Measurements from ENCODE around the gene CRADD.

DNA sequence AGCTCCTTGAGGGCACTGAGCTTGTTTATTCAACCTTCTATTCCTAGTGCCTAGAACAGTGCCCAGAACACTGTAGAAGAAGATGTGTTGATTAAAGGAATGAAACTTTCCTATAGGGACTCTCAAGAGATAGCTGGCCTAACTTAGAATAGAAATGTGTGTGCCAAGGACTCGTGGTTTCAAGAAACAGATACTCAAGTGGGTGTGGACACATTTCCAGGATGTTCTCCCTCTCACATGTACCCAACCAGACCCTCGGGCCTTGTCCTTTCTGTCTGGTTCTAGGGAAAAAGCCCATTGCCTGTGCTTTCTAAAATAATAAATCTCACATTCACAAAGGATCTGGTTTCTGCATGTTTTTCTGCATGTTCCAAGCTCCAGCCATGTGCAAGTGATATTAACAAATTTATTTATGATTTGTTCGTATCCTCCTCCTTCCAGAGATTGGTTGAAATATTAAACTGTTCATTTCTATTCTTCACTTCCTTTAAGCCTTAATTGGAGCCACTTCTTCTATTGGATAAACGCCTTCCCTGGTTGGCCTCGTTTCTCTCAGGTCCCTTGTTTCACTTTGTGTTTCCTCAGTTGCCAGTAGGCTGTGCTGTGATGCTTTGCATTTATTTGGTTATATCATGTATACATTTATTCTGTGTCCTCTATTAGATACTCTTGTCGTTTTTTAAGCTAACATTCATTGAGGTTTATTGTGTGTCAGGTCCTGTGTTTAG, 89.8 kb downstream of the CRADD start:
- TF ChIP-seq, protein P1, sequence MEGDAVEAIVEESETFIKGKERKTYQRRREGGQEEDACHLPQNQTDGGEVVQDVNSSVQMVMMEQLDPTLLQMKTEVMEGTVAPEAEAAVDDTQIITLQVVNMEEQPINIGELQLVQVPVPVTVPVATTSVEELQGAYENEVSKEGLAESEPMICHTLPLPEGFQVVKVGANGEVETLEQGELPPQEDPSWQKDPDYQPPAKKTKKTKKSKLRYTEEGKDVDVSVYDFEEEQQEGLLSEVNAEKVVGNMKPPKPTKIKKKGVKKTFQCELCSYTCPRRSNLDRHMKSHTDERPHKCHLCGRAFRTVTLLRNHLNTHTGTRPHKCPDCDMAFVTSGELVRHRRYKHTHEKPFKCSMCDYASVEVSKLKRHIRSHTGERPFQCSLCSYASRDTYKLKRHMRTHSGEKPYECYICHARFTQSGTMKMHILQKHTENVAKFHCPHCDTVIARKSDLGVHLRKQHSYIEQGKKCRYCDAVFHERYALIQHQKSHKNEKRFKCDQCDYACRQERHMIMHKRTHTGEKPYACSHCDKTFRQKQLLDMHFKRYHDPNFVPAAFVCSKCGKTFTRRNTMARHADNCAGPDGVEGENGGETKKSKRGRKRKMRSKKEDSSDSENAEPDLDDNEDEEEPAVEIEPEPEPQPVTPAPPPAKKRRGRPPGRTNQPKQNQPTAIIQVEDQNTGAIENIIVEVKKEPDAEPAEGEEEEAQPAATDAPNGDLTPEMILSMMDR (conservative IDR thresholded peaks at IDR 0.05 in 1 of 2, IDR thresholded peaks at IDR 0.05 in 1 of 2; ENCODE audit: extremely low read depth in 1 of 2, insufficient read depth in 1 of 2, low read depth in 1 of 2, low read length in 2 of 2), result peak; percentile 63
- no peak for TF ChIP-seq EZH2 (IDR thresholded peaks at IDR 0.05; ENCODE audit: borderline replicate concordance, low read length)

Data from mammary epithelial cell (primary cell).